GM12865 (cell line): Measurements from ENCODE around the gene JPH3.

Experiments
- DNase-seq: peaks from one replicate; pipeline ENCODE4 v3.0.0; 2010; ENCODE audit warnings: low read depth
- H3K4me3 ChIP-seq: 2 replicates; pipeline ENCODE4 v1.5.1; 2011; ENCODE audit warnings: mild to moderate bottlenecking, low read depth, low read length, control low read depth
- TF ChIP-seq, protein P1 (sequence below): IDR thresholded peaks from 2 replicates; pipeline ENCODE4 v1.5.1; 2011; ENCODE audit warnings: low read length, control low read depth, low read depth, inconsistent platforms; ENCODE audit not compliant: insufficient read depth; ENCODE audit errors: missing control alignments

JPH3 gene

DNA sequence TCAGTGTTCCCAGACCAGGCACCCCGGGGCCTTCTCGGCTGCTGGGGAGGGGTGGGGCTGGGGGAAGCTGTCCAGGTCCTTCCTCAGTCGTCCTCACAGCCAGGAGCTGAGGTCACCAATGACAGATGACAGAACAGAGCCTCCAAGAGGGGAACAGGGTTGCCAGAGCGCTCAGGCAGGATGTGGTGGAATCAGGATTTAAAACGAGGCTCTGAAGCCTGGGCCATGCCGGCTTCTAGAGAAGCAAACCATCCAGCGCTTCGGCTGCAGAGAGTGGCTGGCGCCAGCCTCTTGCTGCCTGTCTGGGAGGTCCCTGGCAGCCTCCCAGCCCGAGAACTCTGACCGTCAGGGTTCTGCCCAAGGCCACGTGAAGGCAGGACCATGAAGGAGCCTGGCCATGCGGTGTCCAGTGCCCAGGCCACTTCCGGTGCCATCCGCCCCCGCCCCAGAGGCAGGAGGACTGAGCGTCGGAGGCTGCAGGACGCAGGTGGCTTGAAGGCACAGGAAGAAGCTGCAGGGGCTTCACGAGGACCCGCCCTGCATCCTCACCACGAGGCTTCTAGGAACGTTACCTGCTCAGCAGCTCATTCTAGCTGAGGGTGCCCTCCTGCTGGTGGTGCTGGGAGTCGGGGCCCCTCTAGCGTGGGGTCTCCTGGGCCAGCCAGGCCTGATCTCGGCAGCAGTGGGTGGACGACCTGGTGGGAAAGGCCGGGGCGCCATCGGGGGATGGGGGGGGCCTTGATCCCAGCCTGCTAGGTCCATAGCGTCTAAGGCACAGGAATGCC lies 85.0 kb downstream of the JPH3 start:
- no peak overlapping the region for H3K4me3 ChIP-seq
- TF ChIP-seq, protein P1, sequence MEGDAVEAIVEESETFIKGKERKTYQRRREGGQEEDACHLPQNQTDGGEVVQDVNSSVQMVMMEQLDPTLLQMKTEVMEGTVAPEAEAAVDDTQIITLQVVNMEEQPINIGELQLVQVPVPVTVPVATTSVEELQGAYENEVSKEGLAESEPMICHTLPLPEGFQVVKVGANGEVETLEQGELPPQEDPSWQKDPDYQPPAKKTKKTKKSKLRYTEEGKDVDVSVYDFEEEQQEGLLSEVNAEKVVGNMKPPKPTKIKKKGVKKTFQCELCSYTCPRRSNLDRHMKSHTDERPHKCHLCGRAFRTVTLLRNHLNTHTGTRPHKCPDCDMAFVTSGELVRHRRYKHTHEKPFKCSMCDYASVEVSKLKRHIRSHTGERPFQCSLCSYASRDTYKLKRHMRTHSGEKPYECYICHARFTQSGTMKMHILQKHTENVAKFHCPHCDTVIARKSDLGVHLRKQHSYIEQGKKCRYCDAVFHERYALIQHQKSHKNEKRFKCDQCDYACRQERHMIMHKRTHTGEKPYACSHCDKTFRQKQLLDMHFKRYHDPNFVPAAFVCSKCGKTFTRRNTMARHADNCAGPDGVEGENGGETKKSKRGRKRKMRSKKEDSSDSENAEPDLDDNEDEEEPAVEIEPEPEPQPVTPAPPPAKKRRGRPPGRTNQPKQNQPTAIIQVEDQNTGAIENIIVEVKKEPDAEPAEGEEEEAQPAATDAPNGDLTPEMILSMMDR, result no peak
- DNase-seq, result no peak

- TF ChIP-seq, protein P1, result no peak
- H3K4me3 ChIP-seq, result no peak overlapping the region
- DNase-seq, result no peak
These were observed 85.8 kb downstream of the JPH3 start for GRCh38 chr16:87687998-87688529.

- H3K4me3 ChIP-seq, result no peak overlapping the region
- TF ChIP-seq, protein P1, result no peak
- no peak for DNase-seq
These were observed 86.8 kb downstream of the JPH3 start for GRCh38 chr16:87688876-87689815.

DNA sequence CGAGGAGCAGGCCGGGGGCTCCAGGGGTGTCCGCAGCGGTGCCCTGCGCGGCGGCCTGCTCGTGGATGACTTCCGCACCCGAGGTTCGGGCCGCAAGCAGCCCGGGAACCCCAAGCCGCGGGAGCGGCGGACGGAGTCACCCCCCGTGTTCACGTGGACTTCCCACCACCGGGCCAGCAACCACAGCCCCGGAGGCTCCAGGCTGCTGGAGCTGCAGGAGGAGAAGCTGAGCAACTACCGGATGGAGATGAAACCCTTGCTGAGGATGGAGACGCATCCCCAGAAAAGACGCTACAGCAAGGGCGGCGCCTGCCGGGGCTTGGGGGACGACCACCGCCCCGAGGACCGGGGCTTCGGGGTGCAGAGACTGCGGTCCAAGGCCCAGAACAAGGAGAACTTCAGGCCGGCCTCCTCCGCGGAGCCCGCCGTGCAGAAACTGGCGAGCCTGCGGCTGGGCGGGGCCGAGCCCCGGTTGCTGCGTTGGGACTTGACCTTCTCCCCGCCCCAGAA lies 87.7 kb downstream of the JPH3 start:
- TF ChIP-seq, protein P1, result no peak
- no peak for DNase-seq
- H3K4me3 ChIP-seq, result no peak overlapping the region

DNA sequence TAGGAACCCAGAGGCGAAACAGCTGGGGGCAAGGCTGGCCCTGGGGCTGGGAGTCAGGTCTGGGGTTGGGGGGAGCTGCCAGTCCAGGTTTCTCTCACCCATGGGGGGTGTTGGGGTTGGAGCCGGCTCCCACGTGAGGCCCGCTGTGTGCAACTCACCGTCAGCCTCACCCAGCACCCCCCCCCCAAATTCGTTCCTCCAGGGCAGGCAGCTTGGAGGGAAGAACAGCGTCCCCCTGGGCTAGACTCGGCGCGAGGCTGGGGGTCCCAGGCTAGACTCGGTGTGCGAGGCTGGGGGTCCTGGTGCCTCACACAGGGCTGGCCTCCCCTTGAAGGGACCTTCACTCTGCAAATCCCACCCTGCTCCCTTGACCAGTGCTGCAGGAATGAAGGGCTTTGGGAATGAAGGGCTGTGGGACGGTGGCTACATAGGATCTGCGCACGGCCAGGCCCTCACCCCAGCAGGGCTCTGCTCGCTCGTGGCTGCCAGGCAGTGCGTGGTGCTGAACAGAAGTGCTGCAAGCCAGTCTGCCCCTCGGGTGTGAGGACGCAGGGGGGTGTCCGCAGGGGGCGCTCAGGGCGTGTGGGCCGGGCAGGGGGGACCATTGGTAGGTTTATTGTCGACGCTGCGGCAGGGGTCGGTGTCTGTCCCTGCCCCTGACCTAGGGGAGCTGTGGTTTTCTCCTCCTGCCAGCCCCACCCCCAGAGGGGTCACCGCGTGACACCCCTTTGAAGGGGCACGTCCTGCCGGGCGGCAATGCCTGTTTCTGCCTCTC lies 88.8 kb downstream of the JPH3 start:
- DNase-seq, result no peak
- TF ChIP-seq, protein P1, result no peak
- H3K4me3 ChIP-seq, result no peak overlapping the region

- DNase-seq, result no peak
- TF ChIP-seq, protein P1, result no peak
These were observed 89.4 kb downstream of the JPH3 start for GRCh38 chr16:87691686-87692079.

More at GRCh38 chr16:87691686-87692079, 89.4 kb downstream of the JPH3 start:
- H3K4me3 ChIP-seq, result no peak overlapping the region
